GM15510 (cell line): Measurements from ENCODE around the gene PIK3R5.

Source experiments
- POLR2A ChIP-seq: IDR thresholded peaks from 3 replicates; pipeline ENCODE4 v1.6.1; 2011; ENCODE audit warnings: borderline replicate concordance; ENCODE audit not compliant: insufficient read length; ENCODE audit errors: extremely low read depth

PIK3R5 gene

DNA sequence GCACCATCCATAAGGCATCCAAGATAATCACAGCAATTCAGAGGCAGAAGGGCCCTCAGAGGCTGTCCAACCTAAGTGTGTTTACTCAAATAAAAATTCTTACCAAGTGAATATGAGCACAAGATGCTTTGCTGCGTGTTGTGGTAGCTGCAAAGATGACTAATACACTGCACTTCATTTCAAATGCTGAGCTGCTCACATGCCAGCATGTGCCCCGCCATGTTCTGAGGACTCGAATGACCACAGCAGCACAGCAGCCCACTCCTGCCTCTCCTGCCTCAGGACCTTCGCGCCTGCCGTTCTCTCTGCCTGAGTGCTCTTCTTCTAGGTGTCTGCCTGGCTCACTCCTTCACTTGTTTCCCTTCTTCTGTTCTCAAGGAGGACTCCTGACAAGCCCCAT is 19.0 kb downstream of the PIK3R5 start:
- no peak for TF ChIP-seq POLR2A

DNA sequence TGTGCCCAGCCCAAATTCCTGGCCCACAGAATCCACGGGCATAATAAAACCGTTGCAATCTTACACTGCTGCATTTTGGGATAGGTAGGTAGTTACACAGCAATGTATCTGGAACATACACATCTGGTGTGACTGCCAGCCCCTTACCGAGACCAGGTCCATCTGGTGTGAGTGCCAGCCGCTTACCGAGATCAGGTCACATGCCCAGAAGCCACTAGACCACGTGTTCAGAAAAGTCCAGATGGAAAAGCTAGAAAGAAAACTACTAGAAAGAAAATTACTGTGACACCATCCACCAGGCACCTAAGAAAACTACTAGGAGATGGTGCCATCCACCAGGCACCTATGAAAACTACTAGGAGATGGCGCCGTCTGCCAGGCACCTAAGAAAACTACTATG is 19.4 kb downstream of the PIK3R5 start:
- TF ChIP-seq POLR2A = no peak

DNA sequence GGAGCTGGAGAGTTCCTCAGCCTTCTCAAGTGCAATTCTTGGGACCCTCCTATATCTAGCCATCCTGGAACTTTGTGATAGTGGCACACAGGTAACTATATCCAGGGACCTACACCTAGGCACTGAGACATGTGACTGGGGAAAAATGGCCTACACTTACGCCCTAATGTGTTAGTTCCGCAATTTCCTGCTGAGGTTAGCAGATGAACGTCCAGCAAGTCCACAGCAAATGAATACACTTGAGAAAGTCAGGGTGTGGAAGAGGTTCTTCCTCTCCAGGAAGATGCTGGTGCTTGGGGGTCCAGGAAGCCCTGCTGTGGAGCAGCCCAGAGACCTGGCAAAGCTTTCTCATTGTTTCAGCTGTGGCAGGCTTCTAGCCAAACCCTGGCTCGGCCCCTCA is 20.8 kb downstream of the PIK3R5 start:
- no peak for TF ChIP-seq POLR2A

DNA sequence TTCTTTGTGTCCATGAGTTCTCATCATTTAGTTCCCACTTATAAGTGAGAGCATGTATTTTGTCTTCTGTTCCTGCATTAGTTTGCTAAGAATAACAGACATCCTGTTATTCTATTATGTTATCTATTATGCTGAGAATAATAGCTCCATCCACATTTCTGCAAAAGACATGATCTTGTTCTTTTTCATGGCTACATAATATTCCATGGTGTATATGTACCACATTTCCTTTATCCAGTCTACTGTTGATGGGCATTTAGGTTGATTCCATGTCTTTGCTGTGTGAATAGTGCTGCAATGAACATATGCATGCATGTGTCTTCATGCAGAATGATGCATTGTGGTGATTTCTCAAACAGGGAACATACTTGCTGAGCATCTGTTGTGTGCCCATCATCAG is 21.4 kb downstream of the PIK3R5 start:
- no peak for TF ChIP-seq POLR2A

DNA sequence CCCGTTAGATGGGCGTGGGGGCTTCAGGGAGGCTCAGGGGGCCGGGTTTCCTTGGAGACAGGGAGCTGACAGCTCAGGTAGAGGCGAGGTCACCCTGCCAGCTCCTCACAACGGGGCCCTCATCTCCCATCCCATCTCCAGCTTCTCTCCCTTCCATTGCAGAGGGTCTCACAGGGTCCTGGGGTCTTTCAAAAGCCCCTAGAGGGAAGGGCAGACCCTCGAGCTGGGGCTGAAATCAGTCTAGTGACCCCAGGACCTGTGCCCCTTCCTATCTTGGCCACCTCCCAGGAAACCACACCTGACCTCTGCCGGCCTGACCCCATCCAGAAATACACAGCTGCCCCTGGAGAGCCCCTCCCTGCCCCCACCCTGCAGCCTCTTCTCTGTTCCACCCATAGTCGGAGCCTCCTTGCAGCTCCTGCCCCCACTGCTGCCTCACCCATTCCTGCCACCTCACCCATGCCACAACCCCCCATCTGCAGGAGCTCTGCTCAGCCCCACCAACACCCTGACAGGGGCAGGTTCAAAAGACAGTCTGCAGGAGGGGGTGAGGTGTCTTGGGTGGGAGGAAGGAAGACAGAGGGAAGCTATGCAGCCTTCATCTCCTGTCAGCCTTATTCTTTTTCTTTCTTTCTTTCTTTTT is 23.4 kb downstream of the PIK3R5 start:
- no peak for TF ChIP-seq POLR2A

DNA sequence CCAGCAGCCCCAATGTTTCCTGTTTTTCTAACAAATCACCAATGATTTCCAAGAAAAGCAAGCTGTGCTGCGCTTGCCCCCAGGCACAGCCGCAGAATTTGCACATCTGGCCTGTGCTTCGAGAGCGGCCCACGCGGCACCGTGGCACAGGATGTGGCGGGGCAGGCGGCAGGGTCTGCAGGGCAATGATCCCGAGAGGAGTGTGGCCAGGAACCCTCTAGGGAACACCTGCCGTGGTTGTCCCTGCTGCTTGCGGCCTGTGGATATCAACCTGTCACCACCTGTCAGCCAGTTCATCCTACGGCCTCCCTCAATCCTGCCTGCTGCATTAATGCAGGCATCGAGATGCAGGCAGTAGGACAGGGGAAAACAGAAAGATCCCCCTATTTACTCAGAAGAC is 24.0 kb downstream of the PIK3R5 start:
- TF ChIP-seq POLR2A = no peak

DNA sequence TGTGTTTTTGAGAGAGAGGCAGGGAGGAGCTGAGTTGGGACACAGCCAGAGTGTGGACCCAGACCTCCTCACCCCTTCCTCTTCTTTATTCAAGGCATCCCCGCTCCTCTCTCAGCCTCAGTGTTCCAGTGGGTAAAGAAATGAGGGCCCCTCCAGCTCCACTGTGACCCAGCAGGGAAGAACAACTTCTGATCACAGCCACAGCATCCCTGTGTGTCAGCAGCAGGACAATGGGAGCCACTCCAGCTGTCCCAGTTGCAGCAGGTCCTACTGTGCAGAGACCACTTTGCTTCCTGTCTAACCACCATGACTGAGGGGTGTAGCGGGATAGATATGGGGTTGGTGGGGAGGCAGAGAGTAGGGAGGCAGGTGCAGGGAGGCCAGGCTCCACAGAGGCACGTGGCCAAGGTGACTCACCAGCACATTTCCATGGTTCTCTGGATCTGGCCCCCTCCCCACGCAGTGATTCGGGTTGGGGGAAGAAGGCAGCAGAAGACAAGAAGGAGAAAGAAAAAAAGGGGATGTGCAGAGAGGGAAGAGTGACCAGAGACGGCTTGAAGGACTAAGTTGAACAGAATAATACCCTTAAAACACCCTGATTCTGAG is 24.5 kb downstream of the PIK3R5 start:
- TF ChIP-seq POLR2A = no peak

DNA sequence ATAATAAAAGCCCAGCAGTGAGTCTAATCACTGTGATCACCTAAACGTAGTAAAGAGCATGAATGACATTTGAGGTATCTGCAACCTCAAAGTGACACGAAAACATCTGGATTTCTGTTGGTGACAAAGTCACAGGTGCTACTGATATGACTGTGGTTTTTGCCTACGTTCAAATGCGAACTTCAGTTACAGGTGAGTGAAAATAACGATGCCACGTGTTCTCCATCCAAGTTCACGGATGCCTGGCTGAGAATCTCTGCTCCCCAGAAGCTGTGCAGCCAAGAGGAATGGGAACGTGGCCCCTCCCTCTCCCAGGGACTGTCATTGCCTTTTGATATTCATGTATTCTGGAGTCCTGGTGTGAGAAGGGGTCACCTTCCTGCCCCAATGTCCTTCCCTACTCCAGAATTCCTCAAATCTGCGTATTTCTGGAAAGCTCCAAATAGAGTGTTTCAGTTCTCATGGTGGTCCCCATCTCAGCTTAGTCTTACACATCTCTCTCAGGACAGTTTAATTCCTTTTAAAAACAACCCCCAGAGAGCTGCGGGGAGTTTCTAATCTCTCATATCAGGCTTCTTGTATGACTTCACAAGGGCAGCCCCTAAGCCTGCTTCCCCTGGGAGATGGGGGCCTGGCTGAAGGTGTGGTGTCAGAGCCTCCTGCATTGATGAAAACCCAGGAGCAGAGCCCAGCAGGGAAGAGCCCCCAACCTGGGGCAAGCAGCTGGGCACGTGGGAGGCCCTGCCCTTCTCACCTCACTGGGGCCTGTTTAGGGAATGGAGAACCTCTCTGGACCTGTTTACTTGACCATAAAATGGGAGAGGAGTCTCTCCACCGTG is 25.8 kb downstream of the PIK3R5 start:
- TF ChIP-seq POLR2A = no peak

DNA sequence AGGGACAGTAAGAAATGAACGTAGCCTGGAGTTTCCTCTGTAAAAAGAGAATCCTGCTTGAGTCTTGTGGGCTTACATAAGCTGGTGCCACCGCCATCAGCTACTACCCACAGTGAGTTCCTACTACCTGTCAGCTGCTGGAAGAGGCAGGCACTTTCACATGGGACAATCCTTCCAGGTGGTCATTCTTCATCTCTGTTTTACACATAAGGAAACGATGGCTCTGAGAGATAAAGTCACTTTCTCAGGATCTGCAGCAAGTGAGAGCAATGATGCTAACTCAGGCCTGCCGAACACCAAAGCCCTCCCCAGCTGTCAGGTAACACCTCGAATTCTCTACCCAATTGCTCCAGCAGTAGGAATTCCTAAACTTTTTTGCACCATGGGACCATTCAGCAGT is 26.6 kb downstream of the PIK3R5 start:
- no peak for TF ChIP-seq POLR2A

DNA sequence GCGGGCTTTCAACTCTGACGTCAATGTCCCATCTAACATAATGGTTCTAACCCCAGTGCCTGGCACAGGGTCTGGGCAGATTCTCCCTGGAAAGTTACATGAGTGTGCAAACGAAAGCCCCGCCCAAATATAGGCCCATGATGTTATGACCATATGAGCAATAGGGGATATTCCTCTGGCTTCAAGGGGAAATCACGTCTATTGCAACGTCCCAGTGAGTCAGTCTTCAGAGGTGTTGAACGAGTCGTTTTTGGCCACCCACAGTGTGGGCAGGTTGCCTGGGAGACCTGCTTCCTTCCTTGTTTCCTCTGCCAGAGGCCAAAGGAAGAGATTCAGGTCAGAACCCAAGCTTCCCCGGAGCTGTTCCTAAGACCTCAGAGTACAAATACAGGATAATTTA is 30.3 kb downstream of the PIK3R5 start:
- TF ChIP-seq POLR2A = no peak

DNA sequence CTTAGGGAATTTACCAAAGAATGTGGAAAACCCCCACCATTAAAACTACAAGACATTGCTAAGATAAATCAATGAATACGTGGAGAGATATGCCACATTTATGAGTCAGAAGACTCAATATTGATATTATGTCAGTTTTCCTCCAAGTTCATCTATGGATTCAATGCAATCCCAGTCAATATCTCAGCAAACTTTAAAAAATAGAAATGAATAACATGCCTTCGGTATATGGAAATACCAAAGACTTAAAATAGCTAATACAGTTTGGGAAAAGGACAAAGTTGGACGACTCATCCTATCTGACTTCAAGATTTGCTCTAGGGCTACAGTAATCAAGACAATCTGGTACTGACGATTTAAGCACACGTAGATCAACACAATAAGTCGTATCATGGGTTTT is 31.2 kb downstream of the PIK3R5 start:
- TF ChIP-seq POLR2A = no peak

DNA sequence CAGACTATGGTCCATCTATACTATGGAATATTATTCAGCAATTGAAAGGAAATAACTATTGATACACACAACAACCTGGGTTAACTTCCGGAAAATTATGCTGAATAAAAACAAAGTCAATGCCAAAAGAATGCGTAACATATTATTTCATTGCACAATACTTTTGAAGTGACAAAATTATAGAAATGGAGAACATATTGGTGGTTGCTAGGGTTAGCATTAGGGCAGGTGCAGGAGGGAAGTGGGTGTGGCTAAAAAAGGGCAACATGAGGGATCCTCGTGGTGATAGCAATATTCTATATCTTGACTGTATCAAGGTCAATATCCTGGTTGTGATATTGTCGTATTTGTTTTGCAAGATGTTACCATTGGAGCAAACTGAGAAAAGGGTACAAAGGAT is 34.9 kb downstream of the PIK3R5 start:
- TF ChIP-seq POLR2A = no peak

DNA sequence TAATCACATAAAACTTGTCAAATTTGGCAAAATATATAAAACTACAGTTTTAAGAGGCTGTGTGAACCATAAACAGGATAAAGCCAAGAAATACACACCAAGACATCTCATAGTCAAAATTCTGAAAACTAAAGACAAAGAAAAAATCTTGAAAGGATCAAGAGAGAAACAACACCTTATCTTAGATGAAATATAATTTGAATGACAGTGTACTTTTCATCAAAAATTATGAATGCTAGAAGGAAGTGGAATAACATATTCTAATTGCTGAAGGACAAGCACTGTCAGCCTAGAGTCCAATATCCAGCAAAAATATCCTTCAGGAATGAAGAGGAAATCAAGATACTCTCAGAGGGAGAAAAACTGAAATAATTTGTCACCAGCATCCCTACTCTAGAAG is 37.2 kb downstream of the PIK3R5 start:
- no peak for TF ChIP-seq POLR2A

DNA sequence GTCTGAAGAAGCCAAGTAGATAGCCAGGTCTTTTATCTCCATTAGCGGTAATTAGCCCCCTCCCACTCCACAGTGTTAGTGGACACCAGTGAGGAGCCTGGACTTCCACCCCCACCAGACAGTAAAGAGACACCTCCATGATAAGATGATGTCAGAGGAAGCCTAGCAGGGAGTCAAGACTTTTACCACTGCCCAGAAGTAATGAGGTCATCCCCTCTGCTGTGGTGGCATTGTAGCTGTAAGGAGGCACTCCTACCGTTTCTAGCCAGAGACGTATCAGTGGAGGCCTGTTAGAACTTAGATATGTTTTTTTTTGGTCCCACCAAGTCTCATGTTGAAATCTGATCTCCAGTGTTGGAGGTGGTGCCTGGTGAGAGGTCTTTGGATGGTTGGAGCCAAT is 38.1 kb downstream of the PIK3R5 start:
- no peak for TF ChIP-seq POLR2A

DNA sequence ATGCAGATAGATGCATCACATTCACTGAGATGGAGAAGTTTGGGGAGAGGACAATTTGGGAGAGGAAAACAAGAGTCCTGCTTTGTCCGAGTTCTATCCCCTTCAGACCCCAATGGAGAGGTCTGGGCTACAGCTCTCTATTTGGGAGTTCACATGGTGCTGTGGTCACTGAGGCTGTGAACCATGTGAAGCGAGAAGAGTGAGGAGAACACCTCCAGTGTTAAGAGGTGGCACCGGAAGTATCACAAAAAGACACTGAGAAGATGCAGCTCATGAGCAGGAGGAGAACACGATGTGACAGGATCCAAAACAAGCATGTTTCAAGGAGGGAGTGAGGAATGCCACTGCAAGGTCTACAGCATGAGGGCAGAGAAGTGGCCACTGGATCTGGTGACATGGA is 39.7 kb downstream of the PIK3R5 start:
- TF ChIP-seq POLR2A = no peak

DNA sequence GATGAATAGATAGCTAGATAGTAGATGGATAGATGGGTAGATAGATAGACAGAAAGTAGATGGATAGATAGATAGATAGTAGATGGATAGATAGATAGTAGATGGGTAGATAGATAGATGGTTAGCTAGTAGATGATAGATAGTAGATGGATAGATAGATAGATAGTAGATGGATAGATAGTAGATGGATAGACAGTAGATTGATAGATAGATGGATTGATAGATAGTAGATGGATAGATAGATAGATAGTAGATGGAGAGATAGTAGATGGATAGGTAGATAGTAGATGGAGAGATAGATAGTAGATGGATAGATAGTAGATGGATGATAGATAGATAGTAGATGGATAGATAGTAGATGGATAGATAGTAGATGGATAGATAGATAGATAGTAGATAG is 40.4 kb downstream of the PIK3R5 start:
- TF ChIP-seq POLR2A = no peak
